ENCODE data around the gene SCTR.

Gene SCTR

DNA sequence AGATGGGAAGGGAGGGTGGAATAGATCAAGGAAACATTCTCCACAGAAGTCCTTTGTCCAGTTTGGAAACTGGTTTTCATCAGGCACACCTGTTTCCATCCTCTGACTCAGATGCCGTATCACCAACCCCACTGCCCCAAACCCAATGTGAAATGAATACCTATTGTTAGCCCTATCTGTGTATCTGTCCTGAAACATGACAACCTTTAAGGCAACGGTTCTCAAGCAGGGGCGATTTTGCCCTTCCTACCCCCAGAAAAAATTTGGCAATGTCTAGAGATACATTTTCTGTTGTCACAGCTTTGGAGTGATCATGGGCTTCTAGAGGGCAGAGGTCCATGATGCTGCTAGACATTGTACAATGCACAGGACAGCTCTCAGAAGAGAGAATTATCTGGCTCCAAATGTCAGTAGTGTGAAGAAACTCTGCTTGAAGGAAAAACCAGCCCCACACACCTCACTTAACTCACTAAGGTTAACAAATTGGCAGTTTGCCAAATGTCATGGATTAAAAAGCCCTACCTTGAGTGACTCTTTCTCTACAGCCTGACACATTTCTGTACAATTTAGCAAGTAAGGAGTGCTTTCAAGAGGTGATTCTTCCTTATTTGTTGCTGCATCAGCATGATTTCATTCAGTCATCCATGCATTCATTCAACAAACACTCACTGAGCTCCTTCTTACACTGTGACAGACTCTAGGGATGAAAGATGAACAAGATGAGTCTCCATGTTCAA lies 3.4 kb downstream of the SCTR start:
- H3K27ac ChIP-seq (replicated peaks; ENCODE audit: low read length), result no peak overlapping the region
- peaks cover 8 to 66% (median 36%) of the 10 kb centered on the region in 3 experiments for H3K27me3 ChIP-seq (ENCODE audit: control insufficient read depth in 3 of 3, insufficient read depth in 3 of 3, low read depth in 1 of 3, low read length in 3 of 3)
- H4K91ac ChIP-seq (ENCODE audit: low read depth, low read length, poor library complexity), result no peak overlapping the region
- no peak overlapping the region for H2BK120ac ChIP-seq (ENCODE audit: low read depth, low read length)
- no peak overlapping the region for H3K18ac ChIP-seq (ENCODE audit: low read length)
- H3K9me3 ChIP-seq (replicated peaks in 1 of 2; ENCODE audit: control insufficient read depth in 2 of 2, insufficient read depth in 1 of 2, low read depth in 1 of 2, low read length in 2 of 2), result peaks cover 0 to 6% of the 10 kb centered on the region in 2 donors
- no peak overlapping the region for H3K9ac ChIP-seq (ENCODE audit: low read depth, low read length, poor library complexity)
- H3K36me3 ChIP-seq (replicated peaks in 1 of 2; ENCODE audit: control insufficient read depth in 2 of 2, insufficient read depth in 2 of 2, low read length in 2 of 2), result no peaks in the 10 kb centered on the region
- no peak overlapping the region for H3K14ac ChIP-seq (ENCODE audit: low read length)
- H3K79me1 ChIP-seq (ENCODE audit: low read depth, low read length), result no peaks in the 10 kb centered on the region
- H2BK12ac ChIP-seq (ENCODE audit: low read length), result no peak overlapping the region
- no peak overlapping the region for H3K4ac ChIP-seq (ENCODE audit: low read length)
- H2BK5ac ChIP-seq (ENCODE audit: low read length), result no peak overlapping the region
- H2AK5ac ChIP-seq (ENCODE audit: low read depth, low read length), result no peak overlapping the region
- WGBS, 2 donors (ENCODE audit: extremely low coverage in 2 of 2, insufficient read length in 2 of 2, insufficient replicate concordance in 1 of 2), result no CpG with 5 or more reads among the region's 3 CpGs
- no peak overlapping the region for H3K4me3 ChIP-seq (ENCODE audit: low read length in 2 of 2)
- H3K4me2 ChIP-seq (ENCODE audit: insufficient read depth, low read length, poor library complexity, severe bottlenecking), result no peak overlapping the region
- DNase-seq (ENCODE audit: low spot score), result no peak
- no peak overlapping the region for H2BK15ac ChIP-seq (ENCODE audit: low read length)
- H4K8ac ChIP-seq (ENCODE audit: low read depth, low read length), result no peak overlapping the region
- H3K23ac ChIP-seq (ENCODE audit: low read depth, low read length, poor library complexity), result no peak overlapping the region
- no peak overlapping the region for H2AFZ ChIP-seq (ENCODE audit: low read length)
- H3K4me1 ChIP-seq (ENCODE audit: control insufficient read depth in 2 of 2, insufficient read depth in 1 of 2, low read depth in 1 of 2, low read length in 2 of 2), result peaks cover 0 to 3% of the 10 kb centered on the region in 2 donors

- no peak overlapping the region for H3K4me2 ChIP-seq (ENCODE audit: insufficient read depth, low read length, poor library complexity, severe bottlenecking)
- no peak overlapping the region for H4K91ac ChIP-seq (ENCODE audit: low read depth, low read length, poor library complexity)
- H2BK15ac ChIP-seq (ENCODE audit: low read length), result no peak overlapping the region
- H3K23ac ChIP-seq (ENCODE audit: low read depth, low read length, poor library complexity), result no peak overlapping the region
- no peak overlapping the region for H3K4ac ChIP-seq (ENCODE audit: low read length)
- peaks cover 0 to 4% of the 10 kb centered on the region in 2 donors for H3K9me3 ChIP-seq (replicated peaks in 1 of 2; ENCODE audit: control insufficient read depth in 2 of 2, insufficient read depth in 1 of 2, low read depth in 1 of 2, low read length in 2 of 2)
- no CpG with 5 or more reads among the region's 10 CpGs for WGBS, 2 donors (ENCODE audit: extremely low coverage in 2 of 2, insufficient read length in 2 of 2, insufficient replicate concordance in 1 of 2)
- DNase-seq (ENCODE audit: low spot score), result no peak
- no peak overlapping the region for H3K14ac ChIP-seq (ENCODE audit: low read length)
- no peaks in the 10 kb centered on the region for H3K79me1 ChIP-seq (ENCODE audit: low read depth, low read length)
- H3K4me3 ChIP-seq (ENCODE audit: low read length in 2 of 2), result no peak overlapping the region
- H2AFZ ChIP-seq (ENCODE audit: low read length), result no peak overlapping the region
- H3K27me3 ChIP-seq (ENCODE audit: control insufficient read depth in 3 of 3, insufficient read depth in 3 of 3, low read depth in 1 of 3, low read length in 3 of 3), result peaks cover 5 to 48% (median 22%) of the 10 kb centered on the region in 3 experiments
- H4K8ac ChIP-seq (ENCODE audit: low read depth, low read length), result no peak overlapping the region
- no peaks in the 10 kb centered on the region for H3K36me3 ChIP-seq (replicated peaks in 1 of 2; ENCODE audit: control insufficient read depth in 2 of 2, insufficient read depth in 2 of 2, low read length in 2 of 2)
- no peak overlapping the region for H2AK5ac ChIP-seq (ENCODE audit: low read depth, low read length)
- no peak overlapping the region for H3K9ac ChIP-seq (ENCODE audit: low read depth, low read length, poor library complexity)
- H2BK120ac ChIP-seq (ENCODE audit: low read depth, low read length), result no peak overlapping the region
- no peak overlapping the region for H3K27ac ChIP-seq (replicated peaks; ENCODE audit: low read length)
- peaks cover 0 to 3% of the 10 kb centered on the region in 2 donors for H3K4me1 ChIP-seq (ENCODE audit: control insufficient read depth in 2 of 2, insufficient read depth in 1 of 2, low read depth in 1 of 2, low read length in 2 of 2)
- H2BK5ac ChIP-seq (ENCODE audit: low read length), result no peak overlapping the region
- no peak overlapping the region for H3K18ac ChIP-seq (ENCODE audit: low read length)
- H2BK12ac ChIP-seq (ENCODE audit: low read length), result no peak overlapping the region
Measured at GRCh38 chr2:119519057-119519408, 5.2 kb downstream of the SCTR start.

DNA sequence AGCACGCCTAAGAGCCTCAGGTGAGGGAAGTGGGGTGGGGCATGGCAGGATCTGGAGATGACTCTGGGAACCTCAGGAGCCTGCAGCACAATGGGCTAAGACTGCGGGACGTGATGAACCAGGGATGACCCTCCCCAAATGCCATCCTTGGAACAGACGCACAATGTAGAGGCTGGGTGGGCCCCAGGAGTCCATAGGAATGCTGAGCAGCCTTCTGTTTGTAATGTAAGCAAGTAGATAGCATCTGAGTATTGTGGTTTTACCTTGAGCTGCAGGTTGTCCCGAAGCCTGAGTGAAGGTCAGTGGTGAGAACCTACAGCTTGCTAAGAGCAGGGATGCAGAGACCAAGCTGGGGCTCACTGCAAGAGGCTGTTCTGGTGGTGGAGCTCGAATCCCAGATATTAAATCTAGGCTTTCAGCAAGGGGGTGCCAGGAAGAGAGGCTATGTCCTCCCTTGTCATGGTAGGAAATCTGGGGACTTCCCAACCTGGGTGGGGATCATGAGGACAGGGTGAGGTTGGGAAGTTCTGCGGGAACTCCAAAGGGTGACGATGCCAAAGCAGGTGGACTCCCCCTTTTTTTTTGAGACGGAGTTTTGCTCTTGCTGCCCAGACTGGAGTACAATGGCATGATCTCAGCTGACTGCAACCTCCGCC lies 5.8 kb downstream of the SCTR start:
- Histone ChIP-seq H3K23ac (ENCODE audit: low read depth, low read length, poor library complexity) (no peak overlapping the region), H2BK120ac (ENCODE audit: low read depth, low read length) (no peak overlapping the region), H3K4me3 (ENCODE audit: low read length in 2 of 2) (no peak overlapping the region), H4K8ac (ENCODE audit: low read depth, low read length) (no peak overlapping the region), H3K27me3 (ENCODE audit: control insufficient read depth in 3 of 3, insufficient read depth in 3 of 3, low read depth in 1 of 3, low read length in 3 of 3) (peaks cover 0 to 47% (median 17%) of the 10 kb centered on the region in 3 experiments), H3K18ac (ENCODE audit: low read length) (no peak overlapping the region), H3K36me3 (replicated peaks in 1 of 2; ENCODE audit: control insufficient read depth in 2 of 2, insufficient read depth in 2 of 2, low read length in 2 of 2) (no peaks in the 10 kb centered on the region), H2AFZ (ENCODE audit: low read length) (no peak overlapping the region), H2BK5ac (ENCODE audit: low read length) (no peak overlapping the region), H4K91ac (ENCODE audit: low read depth, low read length, poor library complexity) (no peak overlapping the region), H2AK5ac (ENCODE audit: low read depth, low read length) (peak overlapping the region; percentile 16), H3K9ac (ENCODE audit: low read depth, low read length, poor library complexity) (no peak overlapping the region), H3K4me1 (ENCODE audit: control insufficient read depth in 2 of 2, insufficient read depth in 1 of 2, low read depth in 1 of 2, low read length in 2 of 2) (no peaks in the 10 kb centered on the region), H2BK15ac (ENCODE audit: low read length) (no peak overlapping the region), H3K14ac (ENCODE audit: low read length) (no peak overlapping the region), H3K4ac (ENCODE audit: low read length) (no peak overlapping the region), H3K79me1 (ENCODE audit: low read depth, low read length) (no peaks in the 10 kb centered on the region), H2BK12ac (ENCODE audit: low read length) (no peak overlapping the region), H3K9me3 (replicated peaks in 1 of 2; ENCODE audit: control insufficient read depth in 2 of 2, insufficient read depth in 1 of 2, low read depth in 1 of 2, low read length in 2 of 2) (peaks cover 0 to 4% of the 10 kb centered on the region in 2 donors), H3K27ac (replicated peaks; ENCODE audit: low read length) (no peak overlapping the region), H3K4me2 (ENCODE audit: insufficient read depth, low read length, poor library complexity, severe bottlenecking) (no peak overlapping the region)
- WGBS, 2 donors (ENCODE audit: extremely low coverage in 2 of 2, insufficient read length in 2 of 2, insufficient replicate concordance in 1 of 2), result no CpG with 5 or more reads among the region's 10 CpGs
- DNase-seq (ENCODE audit: low spot score), result no peak

DNA sequence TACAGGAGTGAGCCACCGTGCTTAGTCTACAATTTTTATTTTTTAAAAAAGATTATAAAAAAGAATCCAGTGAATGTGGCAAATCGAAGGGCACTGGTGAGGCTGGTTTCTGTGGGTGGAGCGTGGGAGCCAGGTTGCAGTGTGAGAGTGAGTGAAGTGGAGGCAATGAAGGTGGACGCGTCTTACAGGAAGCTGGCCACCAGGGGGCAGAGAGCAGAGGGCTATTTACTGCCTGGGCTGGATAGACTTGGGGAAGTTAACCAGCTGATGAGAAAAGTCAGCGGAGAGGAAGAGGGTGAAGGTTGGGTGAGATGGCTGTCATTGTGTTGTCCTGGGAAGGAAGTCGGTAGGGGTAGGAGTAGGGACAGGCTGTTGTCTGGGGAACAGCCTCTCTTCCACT lies 6.8 kb downstream of the SCTR start:
- Histone ChIP-seq H3K4me1 (ENCODE audit: control insufficient read depth in 2 of 2, insufficient read depth in 1 of 2, low read depth in 1 of 2, low read length in 2 of 2) (no peaks in the 10 kb centered on the region), H2BK15ac (ENCODE audit: low read length) (no peak overlapping the region), H4K91ac (ENCODE audit: low read depth, low read length, poor library complexity) (no peak overlapping the region), H2BK120ac (ENCODE audit: low read depth, low read length) (no peak overlapping the region), H3K79me1 (ENCODE audit: low read depth, low read length) (no peaks in the 10 kb centered on the region), H3K9me3 (replicated peaks in 1 of 2; ENCODE audit: control insufficient read depth in 2 of 2, insufficient read depth in 1 of 2, low read depth in 1 of 2, low read length in 2 of 2) (no peaks in the 10 kb centered on the region), H2BK5ac (ENCODE audit: low read length) (no peak overlapping the region), H3K4ac (ENCODE audit: low read length) (no peak overlapping the region), H3K23ac (ENCODE audit: low read depth, low read length, poor library complexity) (no peak overlapping the region), H3K18ac (ENCODE audit: low read length) (no peak overlapping the region), H3K36me3 (replicated peaks in 1 of 2; ENCODE audit: control insufficient read depth in 2 of 2, insufficient read depth in 2 of 2, low read length in 2 of 2) (no peaks in the 10 kb centered on the region), H3K4me3 (ENCODE audit: low read length in 2 of 2) (no peak overlapping the region), H4K8ac (ENCODE audit: low read depth, low read length) (no peak overlapping the region), H2BK12ac (ENCODE audit: low read length) (no peak overlapping the region), H2AK5ac (ENCODE audit: low read depth, low read length) (no peak overlapping the region), H3K27me3 (ENCODE audit: control insufficient read depth in 3 of 3, insufficient read depth in 3 of 3, low read depth in 1 of 3, low read length in 3 of 3) (peaks cover 0 to 42% (median 6%) of the 10 kb centered on the region in 3 experiments), H3K27ac (replicated peaks; ENCODE audit: low read length) (no peak overlapping the region), H3K9ac (ENCODE audit: low read depth, low read length, poor library complexity) (no peak overlapping the region), H3K14ac (ENCODE audit: low read length) (no peak overlapping the region), H2AFZ (ENCODE audit: low read length) (no peak overlapping the region), H3K4me2 (ENCODE audit: insufficient read depth, low read length, poor library complexity, severe bottlenecking) (no peak overlapping the region)
- WGBS, 2 donors (ENCODE audit: extremely low coverage in 2 of 2, insufficient read length in 2 of 2, insufficient replicate concordance in 1 of 2), result no CpG with 5 or more reads among the region's 7 CpGs
- peak; percentile 48 for DNase-seq (ENCODE audit: low spot score)

Measured in neuronal stem cell (in vitro differentiated cells).